Omental fat pad (tissue), 4 donors: Measurements from ENCODE around the gene CENPU. TPM values are rescaled to one million over a fixed set of nuclear protein-coding genes. Genes with fewer than 3 reads are reported as not detected.
"Not testable (repeated sequence)": the region's sequence is repeated elsewhere in the genome, so short reads cannot be mapped to it uniquely, and the experiment has no call there.

Experiments
- ATAC-seq: fragments of 150-250 bp; one replicate; pipeline ENCODE4 v1.9.1; 2016; ENCODE audit warnings: mild to moderate bottlenecking, moderate library complexity; ENCODE audit not compliant: low FRiP score
- DNase-seq: peaks from one replicate; pipeline ENCODE4 v3.0.0-alpha.2; 2019; ENCODE audit warnings: low spot score
- total RNA-seq, 4 donors: library from RNA; depleted of rRNA; stranded (reverse); fragments of >200 nt; gene quantifications; one replicate each; pipeline ENCODE4 v1.1.0, GENCODE V29; 2016
- TF ChIP-seq, protein P1 (sequence below), 3 donors: fragments of 450-650 bp; IDR thresholded peaks; one replicate each; pipeline ENCODE4 v1.5.1; 2016 to 2017; ENCODE audit warnings: antibody characterized with exemption in 3 of 3, mild to moderate bottlenecking in 3 of 3, moderate library complexity in 2 of 3

The CENPU gene, protein sequence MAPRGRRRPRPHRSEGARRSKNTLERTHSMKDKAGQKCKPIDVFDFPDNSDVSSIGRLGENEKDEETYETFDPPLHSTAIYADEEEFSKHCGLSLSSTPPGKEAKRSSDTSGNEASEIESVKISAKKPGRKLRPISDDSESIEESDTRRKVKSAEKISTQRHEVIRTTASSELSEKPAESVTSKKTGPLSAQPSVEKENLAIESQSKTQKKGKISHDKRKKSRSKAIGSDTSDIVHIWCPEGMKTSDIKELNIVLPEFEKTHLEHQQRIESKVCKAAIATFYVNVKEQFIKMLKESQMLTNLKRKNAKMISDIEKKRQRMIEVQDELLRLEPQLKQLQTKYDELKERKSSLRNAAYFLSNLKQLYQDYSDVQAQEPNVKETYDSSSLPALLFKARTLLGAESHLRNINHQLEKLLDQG
- total RNA-seq: 1 to 10 TPM; 1.3 to 4.6 (median 3.6) TPM

DNA sequence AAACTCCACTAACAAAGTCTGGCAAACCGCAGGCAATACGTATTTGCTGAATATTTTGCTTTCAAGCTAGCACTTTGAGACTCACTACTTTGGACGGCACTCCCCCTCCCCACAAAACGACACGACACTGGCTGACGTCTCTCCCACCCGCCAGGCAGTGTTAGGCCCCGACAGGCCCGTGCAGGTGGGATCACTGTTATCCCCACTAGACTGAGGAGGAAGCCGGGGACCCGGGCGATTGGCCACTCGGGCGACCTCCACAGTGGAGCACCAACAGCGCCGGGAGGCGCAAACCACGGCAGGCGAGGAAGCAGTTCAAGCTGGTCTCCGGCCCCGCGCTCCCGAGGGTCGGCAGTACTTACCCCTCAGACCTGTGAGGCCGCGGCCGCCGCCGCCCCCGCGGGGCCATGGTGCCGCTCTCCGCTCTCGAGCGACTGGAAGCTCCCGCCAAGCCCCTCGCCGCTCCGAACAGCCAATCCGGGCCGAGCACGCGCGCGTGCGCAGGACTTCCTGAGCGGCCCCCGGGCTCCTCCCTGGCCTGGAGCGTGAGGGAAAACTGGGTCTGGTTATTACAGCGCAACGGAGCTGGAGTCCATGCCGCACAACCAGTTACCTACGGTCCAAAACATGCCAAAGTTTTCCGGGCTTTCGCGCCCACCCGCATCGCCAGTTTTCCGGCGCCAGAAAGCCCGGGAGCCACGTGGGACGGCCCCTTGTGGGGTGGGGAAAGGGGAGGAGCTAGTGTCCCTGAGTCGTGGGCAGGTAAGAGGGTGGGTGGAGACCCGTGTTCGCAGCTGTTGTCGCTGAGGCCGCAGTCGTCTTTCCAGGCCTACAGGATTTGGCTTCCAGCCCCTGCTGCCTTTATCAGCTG is at the start of gene CENPU:
CENPU (minus strand) TSS at position 443 of the 871 bp plus-strand sequence; CDS start at position 409, 34 bp downstream.
- ATAC-seq (peak; percentile 100), DNase-seq (peak; percentile 69)
- TF ChIP-seq, protein P1, sequence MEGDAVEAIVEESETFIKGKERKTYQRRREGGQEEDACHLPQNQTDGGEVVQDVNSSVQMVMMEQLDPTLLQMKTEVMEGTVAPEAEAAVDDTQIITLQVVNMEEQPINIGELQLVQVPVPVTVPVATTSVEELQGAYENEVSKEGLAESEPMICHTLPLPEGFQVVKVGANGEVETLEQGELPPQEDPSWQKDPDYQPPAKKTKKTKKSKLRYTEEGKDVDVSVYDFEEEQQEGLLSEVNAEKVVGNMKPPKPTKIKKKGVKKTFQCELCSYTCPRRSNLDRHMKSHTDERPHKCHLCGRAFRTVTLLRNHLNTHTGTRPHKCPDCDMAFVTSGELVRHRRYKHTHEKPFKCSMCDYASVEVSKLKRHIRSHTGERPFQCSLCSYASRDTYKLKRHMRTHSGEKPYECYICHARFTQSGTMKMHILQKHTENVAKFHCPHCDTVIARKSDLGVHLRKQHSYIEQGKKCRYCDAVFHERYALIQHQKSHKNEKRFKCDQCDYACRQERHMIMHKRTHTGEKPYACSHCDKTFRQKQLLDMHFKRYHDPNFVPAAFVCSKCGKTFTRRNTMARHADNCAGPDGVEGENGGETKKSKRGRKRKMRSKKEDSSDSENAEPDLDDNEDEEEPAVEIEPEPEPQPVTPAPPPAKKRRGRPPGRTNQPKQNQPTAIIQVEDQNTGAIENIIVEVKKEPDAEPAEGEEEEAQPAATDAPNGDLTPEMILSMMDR (IDR thresholded peaks at IDR 0.05): no peak

DNA sequence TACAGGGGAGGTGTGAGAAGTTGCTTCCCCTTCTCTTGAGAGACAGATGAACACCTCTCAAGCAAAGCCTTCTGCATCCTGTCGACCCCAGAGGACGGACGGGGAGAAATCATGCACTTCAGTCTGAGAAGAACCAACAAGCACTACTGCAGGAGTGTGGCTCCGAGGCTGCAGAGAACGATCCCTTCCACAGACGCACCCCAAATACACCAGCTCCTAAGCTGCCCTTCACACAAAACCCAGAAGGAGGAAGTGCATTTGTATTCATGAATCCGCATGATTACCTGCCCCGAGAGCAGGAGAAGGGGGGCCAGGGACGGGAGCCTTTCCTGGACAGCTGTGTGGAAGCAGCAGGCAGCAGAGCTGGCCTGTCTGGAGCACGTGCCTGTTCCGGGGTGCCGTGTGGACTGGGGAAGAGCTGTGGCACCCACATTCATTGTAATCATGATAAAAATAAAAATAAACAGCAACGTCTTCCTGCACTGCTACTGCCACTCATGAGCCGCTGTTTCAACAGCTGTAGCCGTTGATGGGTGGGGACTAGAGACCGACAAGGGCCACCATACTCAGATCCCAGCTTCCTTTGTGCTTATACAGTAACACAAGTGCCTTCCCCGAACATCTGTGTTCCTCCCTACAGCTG is 49.0 kb upstream of the CENPU start:
- no peak for DNase-seq
- TF ChIP-seq, protein P1 (IDR thresholded peaks at IDR 0.05): no peak
- ATAC-seq: no peak

DNA sequence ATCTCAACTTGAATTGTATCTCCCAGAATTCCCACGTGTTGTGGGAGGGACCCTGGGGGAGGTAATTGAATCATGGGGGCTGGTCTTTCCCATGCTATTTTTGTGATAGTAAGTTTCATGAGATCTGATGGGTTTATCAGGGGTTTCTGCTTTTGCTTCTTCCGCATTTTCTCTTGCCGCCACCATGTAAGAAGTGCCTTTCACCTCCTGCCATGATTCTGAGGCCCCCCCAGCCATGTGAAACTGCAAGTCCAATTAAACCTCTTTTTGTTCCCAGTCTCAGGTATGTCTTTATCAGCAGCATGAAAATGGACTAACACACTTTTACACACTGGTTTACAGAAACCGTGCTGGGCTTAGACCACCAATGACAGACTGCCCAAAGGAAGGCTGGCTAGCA is 45.3 kb upstream of the CENPU start:
- DNase-seq, ATAC-seq: not testable (repeated sequence)

DNA sequence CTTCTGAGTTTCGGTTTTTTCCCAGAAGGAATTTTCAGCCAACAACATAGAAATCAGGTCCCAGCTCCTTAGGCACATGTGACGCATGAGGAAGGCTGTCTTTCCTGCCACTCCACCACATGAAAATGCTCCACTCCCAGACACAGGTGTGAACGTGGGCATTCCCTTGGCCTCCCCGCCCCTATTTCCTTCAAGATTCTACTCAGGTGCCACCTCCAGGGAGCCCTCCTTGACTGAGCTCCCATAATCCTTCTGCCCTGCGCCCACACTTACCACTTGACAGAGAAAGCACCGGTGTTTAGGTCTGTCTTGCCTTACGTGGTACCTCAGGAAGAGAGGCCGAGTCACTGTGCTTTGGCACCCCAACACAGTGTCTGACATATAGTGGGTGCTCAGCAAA is 44.4 kb upstream of the CENPU start:
- DNase-seq (no peak), ATAC-seq (no peak)
- TF ChIP-seq, protein P1 (IDR thresholded peaks at IDR 0.05): no peak

DNA sequence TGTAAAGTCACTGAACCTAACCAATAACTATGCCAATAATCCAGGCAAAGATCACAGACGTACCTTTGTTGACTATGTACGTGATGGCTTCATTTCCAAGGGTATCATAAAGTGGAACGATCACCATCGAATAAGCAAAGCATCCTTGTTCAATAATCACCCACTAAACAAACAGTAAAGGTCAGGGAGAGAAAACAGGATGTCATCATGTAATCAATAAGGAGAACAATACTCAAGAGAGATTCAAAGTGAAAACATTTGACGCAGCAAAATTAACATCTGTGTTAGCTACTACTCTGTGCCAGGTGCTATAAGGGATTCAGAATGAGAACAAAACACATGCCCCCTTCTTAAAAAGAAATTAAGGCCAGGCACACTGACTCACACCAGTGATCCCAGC is 42.9 kb upstream of the CENPU start:
- TF ChIP-seq, protein P1 (IDR thresholded peaks at IDR 0.05): no peak
- DNase-seq: no peak
- no peak for ATAC-seq

DNA sequence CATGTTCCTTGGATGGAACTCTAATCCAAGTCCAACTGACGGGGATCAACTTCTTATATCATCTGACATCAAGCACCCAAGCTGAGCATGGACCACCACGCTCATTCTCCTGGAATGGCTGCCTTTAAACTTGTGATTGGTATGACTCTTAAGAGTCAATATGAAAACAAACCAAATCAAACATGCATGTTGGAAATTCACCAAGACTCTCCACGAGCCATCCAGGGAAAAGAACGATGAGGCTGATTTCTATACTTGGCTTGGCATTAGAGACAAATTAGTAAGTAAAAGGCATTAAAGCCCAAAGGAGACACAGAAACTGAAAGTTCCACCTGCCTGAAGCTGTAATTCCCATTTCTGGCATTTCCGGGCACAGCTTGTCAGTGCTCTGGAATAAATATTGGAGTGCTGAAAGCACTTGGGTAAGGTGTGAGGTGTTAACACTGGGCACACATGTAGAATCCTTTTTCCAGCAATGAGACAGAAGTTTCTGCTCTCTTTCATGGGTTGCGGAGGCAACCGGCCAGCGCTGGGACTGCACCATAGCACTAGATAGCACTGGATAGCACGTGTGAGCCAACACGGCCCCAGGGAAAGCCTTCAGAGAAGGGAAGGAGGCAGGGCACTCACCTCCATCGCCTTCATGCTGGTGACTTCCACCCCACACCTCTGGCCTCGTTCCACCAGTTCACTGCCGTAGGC is 42.1 kb upstream of the CENPU start:
- TF ChIP-seq, protein P1 (IDR thresholded peaks at IDR 0.05): no peak
- no peak for DNase-seq
- no peak for ATAC-seq
